Esophagus muscularis mucosa (tissue), 4 donors: ENCODE results near the gene ARNT2. TPM values are rescaled to one million over a fixed set of nuclear protein-coding genes. Genes with fewer than 3 reads are reported as not detected.

Experiments used
- DNase-seq: peaks from one replicate; pipeline ENCODE4 v3.0.0-alpha.2; 2017; ENCODE audit errors: extremely low spot score
- H3K27ac ChIP-seq, 4 donors: fragments of 200-600 bp; sonication (generic); replicated peaks in 1 of 4; 1 replicate in 3 of 4; 2 replicates in 1 of 4; pipeline ENCODE4 v1.5.1; 2016 to 2019; ENCODE audit warnings: mild to moderate bottlenecking in 1 of 4
- H3K27me3 ChIP-seq, 4 donors: fragments of 200-600 bp; sonication (generic); one replicate each; pipeline versions ENCODE4 v1.5.1 to v1.6.0; 2016 to 2019
- H3K36me3 ChIP-seq, 4 donors: fragments of 200-600 bp; sonication (generic); one replicate each; pipeline ENCODE4 v1.5.1; 2016 to 2019
- H3K4me1 ChIP-seq, 4 donors: fragments of 200-600 bp; sonication (generic); one replicate each; pipeline ENCODE4 v1.5.1; 2016 to 2019
- H3K4me3 ChIP-seq, 4 donors: fragments of 200-600 bp; sonication (generic); 1 replicate in 2 of 4; 2 replicates in 2 of 4; pipeline ENCODE4 v1.5.1; 2016 to 2019; ENCODE audit warnings: mild to moderate bottlenecking in 4 of 4, moderate library complexity in 1 of 4
- H3K9me3 ChIP-seq, 4 donors: fragments of 200-600 bp; sonication (generic); 1 replicate in 3 of 4; 2 replicates in 1 of 4; pipeline ENCODE4 v1.5.1; 2016 to 2019
- EP300 ChIP-seq: sonication (generic); formaldehyde crosslinking; IDR thresholded peaks from one replicate; pipeline ENCODE4 v1.6.1; 2017; ENCODE audit warnings: antibody characterized with exemption
- POLR2A ChIP-seq: fragments of 450-650 bp; IDR thresholded peaks from one replicate; pipeline ENCODE4 v1.6.1; 2017; ENCODE audit warnings: antibody characterized with exemption, moderate library complexity, mild to moderate bottlenecking, low read depth
- POLR2AphosphoS5 ChIP-seq, 2 donors: sonication (generic); formaldehyde crosslinking; IDR thresholded peaks; one replicate each; pipeline ENCODE4 v1.6.1; 2017; ENCODE audit warnings: antibody characterized with exemption in 2 of 2
- WGBS: methylation state at CpG from one replicate; pipeline ENCODE4 v1.1.5; 2018; 5-methylcytosine and 5-hydroxymethylcytosine counted together
- intact Hi-C: fragments of 100-400 bp; cut with DNase I; formaldehyde crosslinking; loops from one replicate; pipeline ENCODE4 v1.15.1; 2023
- total RNA-seq, 4 donors: library from RNA; depleted of rRNA; stranded (reverse); fragments of >200 nt; gene quantifications; one replicate each; pipeline versions ENCODE4 v1.1.0 to v1.2.1, GENCODE V29; 2016
- TF ChIP-seq, protein P1 (sequence below), 3 experiments: fragments of 200-600 bp in 2 of 3; fragments of 450-650 bp in 1 of 3; sonication (generic) in 2 of 3; IDR thresholded peaks; one replicate each; pipeline ENCODE4 v1.5.1; 2017 to 2019; ENCODE audit warnings: antibody characterized with exemption in 3 of 3, mild to moderate bottlenecking in 2 of 3, moderate library complexity in 1 of 3

The ARNT2 gene
- total RNA-seq, 4 donors from 2014 or later: 5.4 to 14.6 (median 8.2) TPM

GRCh38 chr15:80604583-80605575, 200.7 kb downstream of the ARNT2 start:
- no peaks in the 10 kb centered on the region for H3K9me3 ChIP-seq
- no peak overlapping the region for H3K27ac ChIP-seq
- no peak overlapping the region for H3K4me3 ChIP-seq
- no peak for TF ChIP-seq EP300
- TF ChIP-seq, protein P1, sequence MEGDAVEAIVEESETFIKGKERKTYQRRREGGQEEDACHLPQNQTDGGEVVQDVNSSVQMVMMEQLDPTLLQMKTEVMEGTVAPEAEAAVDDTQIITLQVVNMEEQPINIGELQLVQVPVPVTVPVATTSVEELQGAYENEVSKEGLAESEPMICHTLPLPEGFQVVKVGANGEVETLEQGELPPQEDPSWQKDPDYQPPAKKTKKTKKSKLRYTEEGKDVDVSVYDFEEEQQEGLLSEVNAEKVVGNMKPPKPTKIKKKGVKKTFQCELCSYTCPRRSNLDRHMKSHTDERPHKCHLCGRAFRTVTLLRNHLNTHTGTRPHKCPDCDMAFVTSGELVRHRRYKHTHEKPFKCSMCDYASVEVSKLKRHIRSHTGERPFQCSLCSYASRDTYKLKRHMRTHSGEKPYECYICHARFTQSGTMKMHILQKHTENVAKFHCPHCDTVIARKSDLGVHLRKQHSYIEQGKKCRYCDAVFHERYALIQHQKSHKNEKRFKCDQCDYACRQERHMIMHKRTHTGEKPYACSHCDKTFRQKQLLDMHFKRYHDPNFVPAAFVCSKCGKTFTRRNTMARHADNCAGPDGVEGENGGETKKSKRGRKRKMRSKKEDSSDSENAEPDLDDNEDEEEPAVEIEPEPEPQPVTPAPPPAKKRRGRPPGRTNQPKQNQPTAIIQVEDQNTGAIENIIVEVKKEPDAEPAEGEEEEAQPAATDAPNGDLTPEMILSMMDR (IDR thresholded peaks at IDR 0.05): no peak
- no peak for TF ChIP-seq POLR2A
- no peak for TF ChIP-seq POLR2AphosphoS5 (IDR thresholded peaks at IDR 0.05)
- H3K27me3 ChIP-seq: no peaks in the 10 kb centered on the region
- H3K36me3 ChIP-seq: no peaks in the 10 kb centered on the region
- 88% methylated on average over 14 of the region's 14 CpGs for WGBS
- peaks cover 0 to 19% (median 12%) of the 10 kb centered on the region in 4 donors for H3K4me1 ChIP-seq
- peak; percentile 68 for DNase-seq
- intact Hi-C loops: no loop called here

GRCh38 chr15:80605591-80606150, 201.5 kb downstream of the ARNT2 start:
- H3K27ac ChIP-seq: no peak overlapping the region

GRCh38 chr15:80606511-80607071, 202.4 kb downstream of the ARNT2 start:
- TF ChIP-seq, protein P1 (IDR thresholded peaks at IDR 0.05): no peak
- Histone ChIP-seq H3K9me3 (no peaks in the 10 kb centered on the region), H3K4me1 (peaks cover 0 to 19% (median 12%) of the 10 kb centered on the region in 4 donors), H3K36me3 (no peaks in the 10 kb centered on the region), H3K27me3 (no peaks in the 10 kb centered on the region), H3K4me3 (no peak overlapping the region), H3K27ac (no peak overlapping the region)
- WGBS: 96% methylated on average over 4 of the region's 4 CpGs
- no peak for DNase-seq
- intact Hi-C loops: no loop called here

More at GRCh38 chr15:80605591-80606150, 201.5 kb downstream of the ARNT2 start:
- no peaks in the 10 kb centered on the region for H3K36me3 ChIP-seq
- intact Hi-C loops: no loop called here
- no peak overlapping the region for H3K4me3 ChIP-seq
- H3K27me3 ChIP-seq: no peaks in the 10 kb centered on the region
- no peaks in the 10 kb centered on the region for H3K9me3 ChIP-seq
- DNase-seq: no peak
- TF ChIP-seq POLR2A (no peak), POLR2AphosphoS5 (IDR thresholded peaks at IDR 0.05) (no peak), EP300 (no peak)
- TF ChIP-seq, protein P1 (IDR thresholded peaks at IDR 0.05): no peak
- peaks cover 0 to 19% (median 12%) of the 10 kb centered on the region in 4 donors for H3K4me1 ChIP-seq
- WGBS: 95% methylated on average over 6 of the region's 6 CpGs

- intact Hi-C loops: no loop called here
- TF ChIP-seq, protein P1 (IDR thresholded peaks at IDR 0.05): no peak
- TF ChIP-seq EP300 (no peak), POLR2A (no peak), POLR2AphosphoS5 (IDR thresholded peaks at IDR 0.05) (no peak)
- no peak for DNase-seq
- 64% methylated on average over 4 of the region's 4 CpGs for WGBS
- Histone ChIP-seq H3K27me3 (no peaks in the 10 kb centered on the region), H3K4me1 (peaks cover 0 to 19% (median 12%) of the 10 kb centered on the region in 4 donors), H3K4me3 (no peak overlapping the region), H3K27ac (peak overlapping the region in 1 of 4 donors; percentile 8), H3K36me3 (no peaks in the 10 kb centered on the region), H3K9me3 (no peaks in the 10 kb centered on the region)
Measured at GRCh38 chr15:80607287-80607980, 203.3 kb downstream of the ARNT2 start.
